Ectodermal cell (in vitro differentiated cells): Measurements from ENCODE around the gene XXYLT1.

ENCODE experiments used
- H3K27ac ChIP-seq: 2 replicates; pipeline ENCODE4 v1.7.0; 2013; ENCODE audit warnings: mild to moderate bottlenecking, low read depth, low read length; ENCODE audit not compliant: insufficient read depth, poor library complexity, severe bottlenecking
- H3K27me3 ChIP-seq: 2 replicates; pipeline ENCODE4 v1.7.0; 2013; ENCODE audit warnings: mild to moderate bottlenecking, low read length; ENCODE audit not compliant: insufficient read depth, control insufficient read depth, poor library complexity, severe bottlenecking
- H3K36me3 ChIP-seq: one replicate; pipeline ENCODE4 v1.7.0; 2013; ENCODE audit warnings: low read length; ENCODE audit not compliant: control insufficient read depth, insufficient read depth
- H3K4me1 ChIP-seq: one replicate; pipeline ENCODE4 v1.7.0; 2013; ENCODE audit warnings: low read length; ENCODE audit not compliant: control insufficient read depth, insufficient read depth
- H3K4me3 ChIP-seq: 2 replicates; pipeline ENCODE4 v1.7.0; 2013; ENCODE audit warnings: low read depth, low read length, control low read depth; ENCODE audit not compliant: insufficient read depth
- H3K9me3 ChIP-seq: 2 replicates; pipeline ENCODE4 v1.7.0; 2013; ENCODE audit warnings: mild to moderate bottlenecking, low read length, moderate library complexity; ENCODE audit not compliant: control insufficient read depth
- WGBS, 2 experiments: methylation state at CpG; one replicate each; pipeline ENCODE4 v1.1.7; 2013; ENCODE audit warnings: missing lambda C conversion rate in 2 of 2; 5-methylcytosine and 5-hydroxymethylcytosine counted together

The XXYLT1 gene

GRCh38 chr3:195168009-195168762, 102.8 kb downstream of the XXYLT1 start:
- H3K27me3 ChIP-seq, result no peaks in the 10 kb centered on the region
- H3K4me3 ChIP-seq, result no peak overlapping the region
- H3K9me3 ChIP-seq, result no peaks in the 10 kb centered on the region
- peaks cover 4% of the 10 kb centered on the region for H3K4me1 ChIP-seq
- 97% methylated on average over 6 of the region's 6 CpGs for WGBS, 2 experiments
- H3K36me3 ChIP-seq, result no peaks in the 10 kb centered on the region
- H3K27ac ChIP-seq, result no peak overlapping the region

GRCh38 chr3:195165790-195166189, 105.2 kb downstream of the XXYLT1 start:
- Histone ChIP-seq H3K4me3 (no peak overlapping the region), H3K27me3 (no peaks in the 10 kb centered on the region), H3K4me1 (peaks cover 2% of the 10 kb centered on the region), H3K27ac (no peak overlapping the region), H3K9me3 (no peaks in the 10 kb centered on the region), H3K36me3 (no peaks in the 10 kb centered on the region)
- 79 to 100% methylated on average over 1 of the region's 1 CpG for WGBS, 2 experiments

- Histone ChIP-seq H3K27me3 (no peaks in the 10 kb centered on the region), H3K27ac (no peak overlapping the region), H3K4me1 (peaks cover 4% of the 10 kb centered on the region), H3K9me3 (no peaks in the 10 kb centered on the region), H3K36me3 (no peaks in the 10 kb centered on the region), H3K4me3 (no peak overlapping the region)
- WGBS, 2 experiments, result 91 to 95% methylated on average over 7 of the region's 7 CpGs
These were observed 105.7 kb downstream of the XXYLT1 start for GRCh38 chr3:195165265-195165609.

- peaks cover 4% of the 10 kb centered on the region for H3K4me1 ChIP-seq
- no peaks in the 10 kb centered on the region for H3K36me3 ChIP-seq
- H3K4me3 ChIP-seq, result no peak overlapping the region
- H3K9me3 ChIP-seq, result no peaks in the 10 kb centered on the region
- H3K27me3 ChIP-seq, result no peaks in the 10 kb centered on the region
- no peak overlapping the region for H3K27ac ChIP-seq
- WGBS, 2 experiments, result 95 to 96% methylated on average over 6 of the region's 6 CpGs
These were observed 106.2 kb downstream of the XXYLT1 start for GRCh38 chr3:195164573-195165264.

GRCh38 chr3:195163719-195164572, 107.0 kb downstream of the XXYLT1 start:
- no peak overlapping the region for H3K27ac ChIP-seq
- H3K27me3 ChIP-seq, result no peaks in the 10 kb centered on the region
- no peaks in the 10 kb centered on the region for H3K9me3 ChIP-seq
- no peaks in the 10 kb centered on the region for H3K36me3 ChIP-seq
- H3K4me3 ChIP-seq, result no peak overlapping the region
- peaks cover 4% of the 10 kb centered on the region for H3K4me1 ChIP-seq
- WGBS, 2 experiments, result 85 to 95% methylated on average over 7 of the region's 7 CpGs

GRCh38 chr3:195162816-195163215, 108.1 kb downstream of the XXYLT1 start:
- Histone ChIP-seq H3K36me3 (no peaks in the 10 kb centered on the region), H3K4me1 (peaks cover 4% of the 10 kb centered on the region), H3K27ac (no peak overlapping the region), H3K4me3 (no peak overlapping the region), H3K27me3 (no peaks in the 10 kb centered on the region), H3K9me3 (no peaks in the 10 kb centered on the region)
- WGBS, 2 experiments, result 93 to 98% methylated on average over 5 of the region's 5 CpGs

- WGBS, 2 experiments, result 95% methylated on average over 15 of the region's 15 CpGs
- Histone ChIP-seq H3K9me3 (no peaks in the 10 kb centered on the region), H3K27ac (no peak overlapping the region)
These were observed 108.8 kb downstream of the XXYLT1 start for GRCh38 chr3:195162033-195162669.

GRCh38 chr3:195160908-195161434, 110.0 kb downstream of the XXYLT1 start:
- Histone ChIP-seq H3K27ac (no peak overlapping the region), H3K27me3 (no peaks in the 10 kb centered on the region), H3K9me3 (no peaks in the 10 kb centered on the region), H3K4me1 (peaks cover 5% of the 10 kb centered on the region), H3K4me3 (no peak overlapping the region), H3K36me3 (no peaks in the 10 kb centered on the region)
- WGBS, 2 experiments, result 94 to 96% methylated on average over 11 of the region's 11 CpGs

More at GRCh38 chr3:195162033-195162669, 108.8 kb downstream of the XXYLT1 start:
- Histone ChIP-seq H3K4me1 (peaks cover 4% of the 10 kb centered on the region), H3K4me3 (no peak overlapping the region), H3K36me3 (no peaks in the 10 kb centered on the region), H3K27me3 (no peaks in the 10 kb centered on the region)

GRCh38 chr3:195160257-195160898, 110.6 kb downstream of the XXYLT1 start:
- Histone ChIP-seq H3K27ac (no peak overlapping the region), H3K27me3 (no peaks in the 10 kb centered on the region), H3K4me1 (peaks cover 11% of the 10 kb centered on the region), H3K9me3 (no peaks in the 10 kb centered on the region), H3K36me3 (no peaks in the 10 kb centered on the region), H3K4me3 (no peak overlapping the region)
- 90% methylated on average over 14 of the region's 14 CpGs for WGBS, 2 experiments
